Endothelial cell of umbilical vein (primary cell): ENCODE measurements around the gene YEATS4. TPM values are rescaled to one million over a fixed set of nuclear protein-coding genes. Genes with fewer than 3 reads are reported as not detected.

Source experiments
- BruUV-seq: library from RNA; stranded (reverse); fragments of 400-500 nt; replicated peaks from 2 replicates; lab custom pipeline; 2021; lab: Mats Ljungman, UMichigan
- CTCF ChIA-PET: fragments of 300-600, 350-600 bp; sonication (Branson Sonifier 250); formaldehyde crosslinking; loops from one replicate; lab custom pipeline; 2021; ENCODE audit warnings: antibody characterized with exemption, inconsistent platforms; lab: Charles Lee
- POLR2A ChIA-PET: fragments of 300-600, 350-600 bp; sonication (Branson Sonifier 250); formaldehyde crosslinking; loops from one replicate; lab custom pipeline; 2021; ENCODE audit warnings: antibody characterized with exemption, inconsistent platforms; lab: Charles Lee
- DNase-seq: peaks from one replicate; pipeline ENCODE4 v3.0.0-alpha.2; 2011; ENCODE audit warnings: low read depth, low spot score
- FAIRE-seq: peaks from 2 replicates; lab custom pipeline; 2011; peaks lifted over from hg19 to GRCh38; lab: Jason Lieb, UNC
- H2AFZ ChIP-seq: 2 replicates; pipeline ENCODE4 v1.6.0; 2012; ENCODE audit warnings: low read depth, low read length, control low read depth, inconsistent platforms
- H3K27ac ChIP-seq: 2 replicates; pipeline ENCODE4 v1.5.1; 2011; ENCODE audit warnings: low read depth, mild to moderate bottlenecking, control low read depth, low read length, moderate library complexity; ENCODE audit not compliant: insufficient read depth
- H3K27me3 ChIP-seq, 2 experiments: 2 replicates each; pipeline versions ENCODE4 v1.6.0 to v1.6.1; 2011; ENCODE audit warnings: low read length in 2 of 2, mixed read lengths in 1 of 2; ENCODE audit not compliant: control insufficient read depth in 2 of 2, insufficient read depth in 2 of 2
- H3K36me3 ChIP-seq, 2 experiments: 2 replicates in 1 of 2; 3 replicates in 1 of 2; pipeline ENCODE4 v1.5.1; 2011; ENCODE audit warnings: low read length in 2 of 2, mild to moderate bottlenecking in 1 of 2, moderate library complexity in 1 of 2; ENCODE audit not compliant: control insufficient read depth in 2 of 2, insufficient read depth in 2 of 2; ENCODE audit errors: extremely low read depth in 1 of 2
- H3K4me1 ChIP-seq: 3 replicates; pipeline ENCODE4 v1.5.1; 2011; ENCODE audit warnings: mild to moderate bottlenecking, low read length; ENCODE audit not compliant: control insufficient read depth, insufficient read depth; ENCODE audit errors: extremely low read depth
- H3K4me2 ChIP-seq: 2 replicates; pipeline ENCODE4 v1.6.1; 2011; ENCODE audit warnings: low read length, control low read depth, mixed read lengths; ENCODE audit not compliant: insufficient read depth
- H3K4me3 ChIP-seq, 3 experiments: fragments of 200-600 bp in 1 of 3; sonication (generic), shearing (Covaris generic) in 1 of 3; replicated peaks in 1 of 3; 2 replicates each; pipeline ENCODE4 v1.5.1; 2011 to 2016; ENCODE audit warnings: control low read depth in 3 of 3, low read length in 3 of 3, mild to moderate bottlenecking in 2 of 3, inconsistent platforms in 1 of 3, low read depth in 1 of 3, moderate library complexity in 1 of 3; ENCODE audit not compliant: insufficient read depth in 1 of 3
- H3K79me2 ChIP-seq: 2 replicates; pipeline ENCODE4 v1.6.0; 2012; ENCODE audit warnings: low read length, inconsistent platforms; ENCODE audit not compliant: control insufficient read depth, insufficient read depth
- H3K9ac ChIP-seq: replicated peaks from 2 replicates; pipeline ENCODE3; 2011; ENCODE audit warnings: low read length, control low read depth; ENCODE audit not compliant: insufficient read depth; ENCODE audit errors: extremely low read depth
- H3K9me1 ChIP-seq: replicated peaks from 3 replicates; pipeline ENCODE4 v1.6.0; 2011; ENCODE audit warnings: mild to moderate bottlenecking, low read length; ENCODE audit not compliant: control insufficient read depth, insufficient read depth; ENCODE audit errors: extremely low read depth
- H3K9me3 ChIP-seq: replicated peaks from 2 replicates; pipeline ENCODE4 v1.5.1; 2012; ENCODE audit warnings: low read length, inconsistent platforms; ENCODE audit not compliant: control insufficient read depth, insufficient read depth
- H4K20me1 ChIP-seq: replicated peaks from 2 replicates; pipeline ENCODE3; 2011; ENCODE audit warnings: mild to moderate bottlenecking, low read length; ENCODE audit not compliant: control insufficient read depth, insufficient read depth; ENCODE audit errors: extremely low read depth
- EZH2 ChIP-seq: IDR thresholded peaks from 2 replicates; pipeline ENCODE4 v1.6.1; 2012; ENCODE audit warnings: borderline replicate concordance, low read depth, mild to moderate bottlenecking, moderate library complexity, low read length, inconsistent platforms; ENCODE audit not compliant: severe bottlenecking
- FOS ChIP-seq: IDR thresholded peaks from 2 replicates; pipeline ENCODE4 v1.6.1; 2011; ENCODE audit warnings: mild to moderate bottlenecking, low read length, moderate library complexity, borderline replicate concordance; ENCODE audit not compliant: insufficient read depth
- GATA2 ChIP-seq: IDR thresholded peaks from 2 replicates; pipeline ENCODE4 v1.7.0; 2011; ENCODE audit warnings: low read depth, mild to moderate bottlenecking, moderate library complexity, mixed read lengths, low read length; ENCODE audit not compliant: insufficient read length, insufficient read depth
- JUN ChIP-seq: IDR thresholded peaks from 2 replicates; pipeline ENCODE4 v1.6.1; 2011; ENCODE audit warnings: borderline replicate concordance, low read depth; ENCODE audit not compliant: insufficient read length, insufficient read depth
- MYC ChIP-seq: IDR thresholded peaks from one replicate; pipeline ENCODE4 v1.6.1; 2011; ENCODE audit warnings: mild to moderate bottlenecking, low read depth, low read length
- POLR2A ChIP-seq: IDR thresholded peaks from 2 replicates; pipeline ENCODE4 v1.6.1; 2012; ENCODE audit warnings: low read depth, mild to moderate bottlenecking, control low read depth, low read length
- POLR2AphosphoS5 ChIP-seq: IDR thresholded peaks from 2 replicates; pipeline ENCODE4 v1.6.1; 2012; ENCODE audit warnings: low read depth, mild to moderate bottlenecking, control low read depth, low read length, moderate library complexity; ENCODE audit not compliant: insufficient read depth
- dilution Hi-C: fragments of 300-500 bp; cut with MboI; formaldehyde crosslinking; loops from one replicate; pipeline ENCODE4 v1.15.0; 2019; ENCODE audit warnings: low sequenced_read_pairs; ENCODE audit not compliant: extremely low pct_ligation_motif_present
- intact Hi-C: fragments of 100-400 bp; cut with micrococcal nuclease; formaldehyde crosslinking; loops from one replicate; pipeline ENCODE4 v1.10.0; 2022
- polyA plus RNA-seq, 4 experiments: library from polyadenylated mRNA; depleted of rRNA in 3 of 4; stranded (reverse) in 3 of 4; unstranded in 1 of 4; fragments of >200 nt; gene quantifications; 2 replicates each; pipeline versions ENCODE4 v1.2.1 to v1.2.3, GENCODE V29; 2011 to 2012; ENCODE audit warnings: missing spikeins in 1 of 4
- total RNA-seq: library from RNA; stranded (reverse); gene quantifications from 2 replicates; pipeline ENCODE4 v1.2.3, GENCODE V29; 2021
- TF ChIP-seq, protein P1 (sequence below): IDR thresholded peaks from 2 replicates; pipeline ENCODE4 v1.6.1; 2011; ENCODE audit not compliant: insufficient read depth, insufficient read length
- TF ChIP-seq, protein P2 (sequence below), 2 donors: IDR thresholded peaks; 1 replicate in 1 of 2; 2 replicates in 1 of 2; pipeline ENCODE4 v1.5.1; 2011; ENCODE audit warnings: low read length in 2 of 2, mild to moderate bottlenecking in 2 of 2, moderate library complexity in 2 of 2, control low read depth in 1 of 2, inconsistent platforms in 1 of 2, low read depth in 1 of 2; ENCODE audit not compliant: insufficient read depth in 1 of 2; ENCODE audit errors: extremely low read depth in 1 of 2

YEATS4 gene
- total and polyA plus RNA-seq, 2 donors (not counting 3 experiments of a cell fraction or from before 2014, with no cell fraction given): 13.6 to 16.7 TPM

DNA sequence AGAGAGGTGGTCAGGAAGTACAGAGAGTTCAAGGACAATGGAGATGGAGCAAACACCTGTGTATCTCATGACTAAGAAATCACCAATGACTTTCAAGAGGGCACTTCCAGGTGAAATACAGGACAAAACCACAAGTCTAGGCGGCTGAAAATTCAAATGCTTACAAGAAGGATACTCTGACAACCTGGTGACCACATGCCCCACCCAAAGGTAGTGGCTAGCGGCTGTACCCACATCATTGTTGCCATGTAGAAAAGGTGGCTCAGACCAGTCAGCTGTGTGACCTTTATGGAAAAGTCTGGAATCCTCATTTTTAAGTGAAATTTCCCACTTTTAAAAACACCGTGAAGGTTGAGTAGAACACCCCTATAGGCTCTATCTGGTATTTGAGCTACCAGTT is 62.0 kb downstream of the YEATS4 start:
- H3K27ac ChIP-seq: no peak overlapping the region
- no peaks in the 10 kb centered on the region for H3K27me3 ChIP-seq
- no peaks in the 10 kb centered on the region for H3K79me2 ChIP-seq
- H4K20me1 ChIP-seq: no peaks in the 10 kb centered on the region
- H3K36me3 ChIP-seq: no peaks in the 10 kb centered on the region
- FAIRE-seq (no peak), DNase-seq (no peak)
- no peak overlapping the region for H3K9ac ChIP-seq
- H3K4me1 ChIP-seq: no peaks in the 10 kb centered on the region
- BruUV-seq: no TSS peak
- ChIA-PET POLR2A (no interaction called here), CTCF (interaction anchor here (9.1 kb wide), 1 partner anchor 149 kb away, joined by 69 read pairs; no protein-coding TSS in a partner anchor)
- intact Hi-C loops (no loop called here), dilution Hi-C loops (no loop called here)
- no peak overlapping the region for H2AFZ ChIP-seq
- no peaks in the 10 kb centered on the region for H3K9me3 ChIP-seq
- TF ChIP-seq JUN (no peak), GATA2 (no peak), EZH2 (no peak), POLR2AphosphoS5 (no peak), FOS (no peak), MYC (no peak), POLR2A (no peak)
- TF ChIP-seq, protein P1, sequence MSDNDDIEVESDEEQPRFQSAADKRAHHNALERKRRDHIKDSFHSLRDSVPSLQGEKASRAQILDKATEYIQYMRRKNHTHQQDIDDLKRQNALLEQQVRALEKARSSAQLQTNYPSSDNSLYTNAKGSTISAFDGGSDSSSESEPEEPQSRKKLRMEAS: no peak
- TF ChIP-seq, protein P2, sequence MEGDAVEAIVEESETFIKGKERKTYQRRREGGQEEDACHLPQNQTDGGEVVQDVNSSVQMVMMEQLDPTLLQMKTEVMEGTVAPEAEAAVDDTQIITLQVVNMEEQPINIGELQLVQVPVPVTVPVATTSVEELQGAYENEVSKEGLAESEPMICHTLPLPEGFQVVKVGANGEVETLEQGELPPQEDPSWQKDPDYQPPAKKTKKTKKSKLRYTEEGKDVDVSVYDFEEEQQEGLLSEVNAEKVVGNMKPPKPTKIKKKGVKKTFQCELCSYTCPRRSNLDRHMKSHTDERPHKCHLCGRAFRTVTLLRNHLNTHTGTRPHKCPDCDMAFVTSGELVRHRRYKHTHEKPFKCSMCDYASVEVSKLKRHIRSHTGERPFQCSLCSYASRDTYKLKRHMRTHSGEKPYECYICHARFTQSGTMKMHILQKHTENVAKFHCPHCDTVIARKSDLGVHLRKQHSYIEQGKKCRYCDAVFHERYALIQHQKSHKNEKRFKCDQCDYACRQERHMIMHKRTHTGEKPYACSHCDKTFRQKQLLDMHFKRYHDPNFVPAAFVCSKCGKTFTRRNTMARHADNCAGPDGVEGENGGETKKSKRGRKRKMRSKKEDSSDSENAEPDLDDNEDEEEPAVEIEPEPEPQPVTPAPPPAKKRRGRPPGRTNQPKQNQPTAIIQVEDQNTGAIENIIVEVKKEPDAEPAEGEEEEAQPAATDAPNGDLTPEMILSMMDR (IDR thresholded peaks at IDR 0.05; ENCODE audit: extremely low read depth in 1 of 2, insufficient read depth in 1 of 2, low read depth in 1 of 2, low read length in 2 of 2): no peak
- H3K4me2 ChIP-seq: no peak overlapping the region
- no peaks in the 10 kb centered on the region for H3K9me1 ChIP-seq
- no peak overlapping the region for H3K4me3 ChIP-seq
